GM18870 (cell line): ENCODE results near the gene ANKRD52.
A peak's percentile ranks its signal among the peaks of the same experiment; 100 is the strongest.

Source experiments
- ATAC-seq: cut with Tn5 transposase; IDR thresholded peaks from one replicate; pipeline ENCODE4 v1.9.1; 2021; ENCODE audit warnings: moderate library complexity; ENCODE audit not compliant: unreplicated experiment

ANKRD52 gene

DNA sequence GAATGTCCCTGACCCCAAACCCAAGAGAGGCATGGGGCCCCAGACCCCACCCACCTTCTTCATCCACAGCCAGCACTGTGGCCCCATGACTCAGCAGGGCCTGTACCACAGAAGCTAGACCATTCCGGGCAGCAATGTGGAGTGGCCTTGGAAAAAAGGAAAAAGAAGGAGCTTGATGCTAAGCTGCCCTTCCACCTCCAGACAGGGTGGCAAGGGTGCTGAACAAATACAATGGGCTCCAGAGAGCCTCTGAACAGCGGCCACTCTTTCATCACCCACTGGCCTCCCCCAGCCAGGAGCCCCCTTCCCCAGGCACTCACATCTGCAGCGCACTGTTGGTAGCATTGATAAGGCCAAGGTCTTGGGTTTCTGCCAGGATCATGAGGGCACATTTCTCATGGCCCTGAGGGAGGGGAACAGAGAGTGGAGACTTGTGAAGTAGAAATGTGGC lies 14.4 kb downstream of the ANKRD52 start:
- ATAC-seq, result no peak

DNA sequence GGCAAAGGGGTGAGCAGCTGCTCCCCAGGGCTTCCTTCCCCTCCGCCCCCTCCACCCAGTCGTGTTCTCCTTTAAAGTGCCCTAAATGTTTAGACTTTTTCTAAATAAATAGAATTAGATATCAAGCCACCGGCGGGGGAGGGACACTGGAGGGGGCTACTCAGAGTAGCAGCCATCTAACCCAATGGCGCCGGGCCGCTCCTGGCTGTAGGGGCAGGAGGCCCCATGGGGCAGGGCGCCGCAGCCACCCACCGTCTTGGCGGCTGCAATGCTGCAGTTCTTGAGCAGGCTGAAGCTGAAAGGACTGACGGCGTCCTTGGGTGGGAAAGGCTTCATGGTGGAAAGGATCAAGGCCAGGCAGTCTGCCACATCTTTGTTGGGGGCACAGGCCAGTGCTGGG lies 15.2 kb downstream of the ANKRD52 start:
- ATAC-seq, result no peak

DNA sequence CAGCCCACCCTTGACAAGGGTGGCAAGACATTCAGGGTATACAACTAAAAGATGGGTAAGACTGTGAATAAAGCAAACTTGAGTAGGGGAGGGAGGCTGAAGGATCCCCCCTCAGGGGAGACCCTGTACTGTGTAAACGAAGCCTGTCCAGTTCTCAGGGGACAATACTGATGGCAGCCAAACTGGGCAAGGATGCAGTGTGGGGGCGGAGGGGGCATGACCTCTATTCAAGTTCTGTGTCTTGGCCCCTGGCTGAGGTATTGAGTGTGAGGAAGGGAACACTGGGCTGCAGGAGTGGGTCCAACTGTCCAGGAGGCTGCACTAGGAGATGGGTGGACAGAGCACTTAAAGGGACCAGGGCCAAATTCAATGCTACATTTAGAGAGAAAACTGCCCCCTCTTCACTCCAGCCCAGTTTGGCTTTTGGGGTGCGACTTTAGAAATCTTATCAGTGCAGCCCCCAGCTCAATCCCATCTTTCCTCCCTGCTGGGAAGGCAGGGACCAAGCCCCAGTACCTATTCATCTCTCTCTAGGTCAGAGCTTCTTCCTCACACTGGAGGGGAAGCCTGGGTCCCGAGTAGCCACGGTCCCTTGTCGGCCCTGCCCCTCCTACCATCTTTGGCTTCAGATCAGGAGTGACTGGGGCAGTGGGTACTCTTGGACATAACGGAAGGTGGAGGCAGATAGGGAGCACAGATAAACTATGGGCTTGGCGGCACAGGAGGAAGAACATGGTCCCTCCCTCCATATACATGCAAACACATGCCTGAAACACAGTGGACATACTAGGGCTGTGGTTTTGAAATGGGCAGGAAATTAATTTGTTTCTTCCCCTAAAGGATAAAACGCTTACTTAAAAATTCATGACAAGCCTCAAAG lies 16.5 kb downstream of the ANKRD52 start:
- ATAC-seq, result no peak

DNA sequence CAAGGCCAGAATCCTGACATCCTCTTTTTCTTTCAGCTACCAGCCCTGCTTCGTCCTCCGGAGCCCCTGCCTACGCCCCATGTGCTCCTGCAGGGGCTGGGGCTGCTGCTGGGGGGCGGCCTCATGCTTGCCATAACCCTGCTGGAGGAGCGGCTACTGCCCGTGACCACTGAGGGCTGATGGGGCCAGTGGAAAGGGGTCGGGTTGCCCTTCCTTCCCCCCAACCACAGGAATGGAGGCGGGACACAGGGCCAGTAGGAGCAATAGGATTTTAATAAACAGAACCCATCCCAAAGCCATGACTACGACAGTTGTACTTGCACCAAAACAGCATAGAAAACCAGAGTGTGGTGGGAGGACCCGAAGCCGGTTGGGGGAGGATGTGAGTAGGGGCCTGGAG lies 20.6 kb downstream of the ANKRD52 start:
- no peak for ATAC-seq

DNA sequence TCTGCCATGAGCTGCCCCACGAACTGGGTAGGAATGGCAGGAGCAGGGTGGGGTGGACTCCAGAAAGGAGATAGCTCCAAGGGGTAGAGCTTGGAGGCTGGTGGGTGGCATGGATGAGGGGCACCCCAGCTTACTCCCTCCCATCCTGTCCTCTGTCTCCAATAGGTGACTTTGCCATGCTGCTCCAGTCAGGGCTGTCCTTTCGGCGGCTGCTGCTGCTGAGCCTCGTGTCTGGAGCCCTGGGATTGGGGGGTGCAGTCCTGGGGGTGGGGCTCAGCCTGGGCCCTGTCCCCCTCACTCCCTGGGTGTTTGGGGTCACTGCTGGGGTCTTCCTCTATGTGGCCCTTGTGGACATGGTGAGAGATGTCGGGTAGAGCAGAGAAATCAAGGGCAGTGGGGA lies 21.2 kb downstream of the ANKRD52 start:
- no peak for ATAC-seq

DNA sequence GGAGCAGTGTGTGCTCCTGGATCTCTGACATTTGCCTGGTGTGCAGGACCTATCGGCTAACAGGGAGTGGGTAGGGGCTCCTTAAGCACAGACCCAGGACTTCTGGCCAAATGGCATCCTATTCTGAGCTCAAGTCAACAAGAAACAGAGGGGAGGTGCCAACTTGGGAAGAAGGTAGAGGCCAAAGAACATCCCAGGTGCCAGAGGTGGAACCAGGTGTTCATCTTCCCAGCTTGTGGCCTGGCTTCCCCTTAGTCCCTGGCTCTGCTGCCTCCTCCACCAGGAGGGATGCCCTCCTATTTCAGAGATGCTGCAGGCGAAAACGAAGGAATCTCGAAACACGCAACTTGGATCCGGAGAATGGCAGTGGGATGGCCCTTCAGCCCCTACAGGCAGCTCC lies 22.1 kb downstream of the ANKRD52 start:
- ATAC-seq, result no peak

DNA sequence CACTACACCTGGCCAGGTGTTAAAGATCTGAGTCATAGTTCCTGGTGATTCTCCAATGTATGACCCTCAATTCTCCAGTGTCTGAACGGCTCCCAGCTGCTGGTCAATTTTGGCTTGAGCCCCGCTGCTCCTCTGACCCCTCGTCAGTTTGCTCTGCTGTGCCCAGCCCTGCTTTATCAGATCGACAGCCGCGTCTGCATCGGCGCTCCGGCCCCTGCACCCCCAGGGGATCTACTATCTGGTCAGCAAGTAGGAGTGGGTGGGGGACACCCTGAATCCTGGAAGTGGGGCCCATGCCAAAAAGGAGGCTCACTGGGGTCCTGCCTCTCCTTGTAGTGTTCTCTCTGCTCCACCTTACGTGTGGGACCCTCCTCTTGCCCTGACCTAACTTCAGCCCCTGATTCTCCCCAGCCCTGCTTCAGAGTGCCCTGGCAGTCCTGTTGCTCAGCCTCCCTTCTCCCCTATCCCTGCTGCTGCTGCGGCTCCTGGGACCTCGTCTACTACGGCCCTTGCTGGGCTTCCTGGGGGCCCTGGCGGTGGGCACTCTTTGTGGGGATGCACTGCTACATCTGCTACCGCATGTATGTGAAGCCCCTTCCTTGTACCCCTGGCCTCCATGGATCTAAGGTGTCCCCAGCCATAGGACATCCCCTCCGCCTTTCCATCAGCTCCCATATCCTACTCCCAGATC lies 23.3 kb downstream of the ANKRD52 start:
- ATAC-seq, result no peak

DNA sequence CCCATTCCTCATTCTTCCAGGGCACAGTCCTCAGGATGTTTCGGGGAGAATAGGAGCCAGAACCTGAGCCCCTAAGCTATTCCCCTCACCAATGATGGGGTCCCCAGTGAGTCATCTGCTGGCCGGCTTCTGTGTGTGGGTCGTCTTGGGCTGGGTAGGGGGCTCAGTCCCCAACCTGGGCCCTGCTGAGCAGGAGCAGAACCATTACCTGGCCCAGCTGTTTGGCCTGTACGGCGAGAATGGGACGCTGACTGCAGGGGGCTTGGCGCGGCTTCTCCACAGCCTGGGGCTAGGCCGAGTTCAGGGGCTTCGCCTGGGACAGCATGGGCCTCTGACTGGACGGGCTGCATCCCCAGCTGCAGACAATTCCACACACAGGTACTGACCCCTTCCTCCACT lies 27.0 kb downstream of the ANKRD52 start:
- ATAC-seq, result no peak

DNA sequence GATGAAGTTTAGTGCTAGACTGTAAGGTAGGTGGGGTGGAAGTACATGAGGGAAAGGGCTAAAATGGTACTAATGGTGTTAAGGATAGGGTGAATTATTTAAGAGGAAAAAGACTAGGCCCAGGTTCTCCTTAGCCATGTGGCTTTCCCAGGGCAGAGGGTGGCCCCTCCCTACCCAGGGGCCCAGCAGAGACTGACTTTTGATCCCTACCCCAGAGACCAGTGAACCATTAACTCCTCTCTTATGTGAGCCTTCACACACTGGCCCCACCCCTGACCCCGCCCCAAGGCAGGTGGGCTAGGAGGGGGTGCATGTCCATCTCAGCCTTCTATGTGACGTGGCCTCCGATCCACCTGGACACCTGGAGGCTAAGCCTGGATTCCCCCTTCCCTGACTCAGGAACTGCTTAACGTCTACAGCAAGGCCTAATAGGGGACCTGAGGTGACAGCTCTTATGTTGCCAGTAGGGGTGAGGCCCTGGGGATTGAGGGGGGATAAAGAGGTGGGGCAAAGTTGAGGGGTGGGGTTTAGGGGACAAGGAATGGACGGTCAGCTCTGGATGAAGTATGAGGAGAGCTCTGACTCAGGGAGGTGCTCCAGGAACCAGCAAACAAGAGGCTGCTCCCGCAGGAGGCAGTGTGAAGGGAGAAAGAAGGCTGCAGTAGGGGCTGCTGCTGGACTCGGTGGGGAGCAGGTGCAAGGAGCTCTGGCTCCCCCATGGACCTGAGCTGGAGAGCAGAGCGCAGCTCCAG lies 27.6 kb downstream of the ANKRD52 start:
- ATAC-seq, result no peak

DNA sequence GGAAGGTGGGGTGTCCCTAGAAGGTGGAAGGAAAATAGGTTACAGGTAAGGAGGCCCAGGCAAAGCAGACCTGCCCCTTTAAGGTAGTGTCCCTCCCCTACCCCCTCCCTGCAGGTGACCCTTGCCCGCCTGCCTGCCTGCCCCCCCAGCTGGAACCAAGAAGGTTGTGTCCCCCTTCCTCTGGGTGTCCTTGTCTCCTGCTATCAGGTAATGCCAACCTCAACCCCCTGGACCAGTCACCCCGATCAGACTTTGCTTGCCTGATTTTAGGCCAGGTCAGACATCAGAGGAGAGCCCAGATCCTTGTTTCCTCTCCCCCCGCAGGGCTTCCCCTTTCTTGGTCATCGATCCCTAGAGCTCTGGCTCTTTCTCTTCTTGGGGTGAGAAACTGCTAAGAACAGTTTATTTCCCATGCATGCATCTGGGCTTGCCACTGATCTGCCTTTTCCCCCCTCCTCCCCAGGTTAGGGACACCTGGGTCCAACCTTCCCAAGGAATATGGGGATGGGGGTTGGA lies 28.2 kb downstream of the ANKRD52 start, which contains the start of gene SLC39A5:
SLC39A5 (plus strand) TSS at position 136 of the 516 bp plus-strand sequence. CDS start 1,224 bp downstream, outside the sequence.
- no peak for ATAC-seq

DNA sequence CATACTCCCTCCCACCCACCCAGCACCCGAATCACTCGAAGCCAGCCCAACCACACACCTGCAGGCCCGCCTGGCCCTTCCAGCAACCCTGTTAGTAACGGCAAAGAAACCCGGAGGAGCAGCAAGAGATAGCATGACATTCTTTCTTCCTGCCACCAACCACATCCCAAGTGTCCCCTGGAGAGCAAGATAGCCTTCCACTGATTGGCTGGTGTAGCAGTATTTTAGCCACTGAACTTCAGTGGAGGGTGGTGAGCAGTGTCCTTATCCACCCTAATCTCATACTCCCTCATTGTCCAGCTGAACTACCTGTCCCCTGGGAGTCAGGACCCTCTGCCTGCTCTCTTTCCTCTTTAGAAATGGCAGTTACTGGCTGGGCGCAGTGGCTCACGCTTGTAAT lies 29.1 kb downstream of the ANKRD52 start:
- ATAC-seq, result no peak

DNA sequence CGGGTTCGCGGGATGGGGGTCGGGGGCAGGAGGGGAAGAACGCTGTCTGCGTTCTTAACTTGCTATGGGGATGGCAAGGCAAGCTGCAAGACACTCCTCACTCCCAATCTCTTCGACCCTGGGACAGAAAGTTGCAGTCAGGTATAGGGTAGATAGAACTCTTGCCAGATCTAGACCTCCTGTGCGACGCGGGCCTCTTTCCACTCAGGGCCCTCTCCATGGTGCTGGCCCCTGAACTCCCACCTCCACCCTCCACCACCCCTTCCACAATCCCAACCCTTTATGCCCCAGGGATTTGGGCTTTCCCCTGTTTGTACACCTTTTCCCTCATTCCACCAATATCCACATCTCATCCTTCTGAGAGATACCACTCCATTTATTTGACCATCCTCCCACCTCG lies 33.2 kb downstream of the ANKRD52 start:
- ATAC-seq, result no peak

DNA sequence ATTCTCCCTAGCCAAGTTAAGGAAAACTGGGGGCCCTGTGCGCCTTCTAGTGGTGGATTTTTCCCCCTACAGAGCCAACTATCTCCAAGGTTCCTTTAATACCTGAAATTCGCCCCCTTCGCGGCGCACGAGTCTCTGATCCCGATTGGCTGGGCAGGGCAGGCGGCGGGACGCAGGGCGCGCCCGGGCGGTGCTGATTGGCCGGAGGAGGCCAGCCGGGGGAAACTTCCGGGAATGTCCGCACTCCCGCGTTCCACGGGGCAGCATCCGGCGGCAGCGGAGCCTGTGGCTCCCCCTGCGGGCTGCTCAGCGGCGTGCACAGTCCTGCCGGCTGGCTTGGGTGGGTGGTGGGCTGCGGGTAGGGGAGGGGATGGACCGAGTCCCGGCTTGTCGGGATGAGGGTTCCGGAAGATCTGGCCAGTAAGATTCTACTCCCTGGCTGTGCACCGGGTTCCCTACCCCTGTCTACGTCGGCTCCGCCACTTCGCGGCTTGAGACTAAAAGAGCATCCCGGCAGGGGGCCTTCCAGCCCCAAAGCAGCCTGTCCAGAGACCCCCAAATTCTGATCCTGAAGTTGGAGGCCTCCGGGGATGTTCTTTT lies 34.0 kb downstream of the ANKRD52 start, which contains the start of gene NABP2:
NABP2 (plus strand) TSS at position 241 of the 600 bp plus-strand sequence. CDS start 515 bp downstream, outside the sequence.
- ATAC-seq, result peak; percentile 61

DNA sequence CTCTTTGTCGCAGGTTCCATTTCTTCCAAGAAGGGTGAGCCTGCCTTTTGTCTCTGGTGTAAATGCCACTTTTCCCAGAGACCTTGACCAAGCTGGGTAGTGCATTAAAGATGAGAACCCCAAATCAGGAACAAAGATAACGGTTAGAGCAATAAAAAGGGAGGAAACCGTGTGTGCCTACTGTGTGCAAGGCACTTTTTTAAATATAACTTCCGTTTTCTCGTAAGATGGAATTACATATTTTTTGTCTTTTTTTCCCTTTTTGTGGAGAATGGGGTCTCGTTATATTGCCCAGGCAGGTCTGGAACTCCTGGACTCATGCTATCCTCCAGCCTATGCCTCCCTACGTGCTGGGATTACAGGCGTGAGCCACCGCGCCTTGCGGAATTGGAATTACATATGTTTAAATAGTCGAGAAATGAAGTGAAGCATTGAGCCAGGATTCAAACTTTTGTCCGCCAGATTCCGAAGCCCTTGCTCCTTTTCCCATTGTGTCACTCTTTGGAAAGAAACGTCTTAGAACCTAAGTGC lies 34.5 kb downstream of the ANKRD52 start:
- ATAC-seq, result no peak

DNA sequence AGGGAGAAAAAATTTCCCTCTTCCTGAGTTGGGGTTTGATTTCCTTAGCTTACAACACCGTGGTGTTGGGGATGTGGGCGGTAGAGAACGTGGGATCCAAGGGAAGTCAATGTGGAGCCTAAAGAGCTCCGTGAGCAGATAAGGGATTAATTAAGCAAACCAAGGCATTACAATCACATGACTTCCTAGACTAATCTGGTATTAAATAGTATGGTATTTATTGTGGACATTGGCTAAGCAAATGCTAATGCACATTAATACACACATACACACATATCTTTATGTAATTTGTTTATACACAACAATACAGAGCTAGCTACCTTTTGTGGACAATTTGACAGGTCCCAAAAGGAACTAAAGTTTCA lies 35.7 kb downstream of the ANKRD52 start:
- no peak for ATAC-seq

DNA sequence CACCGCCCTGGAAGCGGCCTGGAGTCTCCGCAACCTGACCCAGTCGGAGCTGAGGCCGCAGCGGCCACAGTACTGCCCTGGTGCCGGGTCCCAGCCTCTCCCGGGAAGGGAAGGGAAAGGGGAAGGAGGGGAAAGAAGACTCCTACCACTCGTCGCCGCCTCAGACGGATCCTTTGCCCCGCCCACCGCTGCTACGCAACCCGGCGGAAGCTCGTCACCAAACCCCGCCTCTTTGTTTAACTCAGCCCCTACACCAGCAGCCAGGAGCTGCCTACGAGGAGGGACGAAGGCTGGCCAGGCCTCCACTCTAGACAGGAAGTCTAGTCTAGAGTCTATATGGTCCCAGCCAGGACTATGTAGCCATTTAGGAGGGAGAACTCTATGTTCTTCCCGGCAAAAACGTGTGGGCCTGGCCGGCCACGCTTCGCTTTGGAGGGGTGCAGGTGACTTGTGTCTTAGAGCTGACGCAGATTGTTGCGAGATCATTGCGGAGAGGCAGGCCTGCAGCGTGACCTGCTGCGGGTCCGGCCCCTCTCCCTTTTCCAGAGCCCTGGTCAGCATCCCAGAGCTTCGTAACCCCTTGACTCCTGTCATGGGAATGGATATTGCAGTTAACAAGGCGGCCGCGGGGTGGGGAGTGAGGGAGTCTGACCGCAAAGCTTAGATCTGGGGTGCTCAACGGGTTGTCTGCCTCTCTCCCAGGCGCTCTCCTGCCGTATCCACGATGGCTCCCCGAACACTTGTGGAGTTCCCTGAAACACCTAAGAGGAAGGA lies 36.2 kb downstream of the ANKRD52 start, which contains the start of gene RNF41:
RNF41 (minus strand) TSS at position 166 of the 774 bp plus-strand sequence. CDS start 7,875 bp downstream, outside the sequence.
- peak; percentile 71 for ATAC-seq

DNA sequence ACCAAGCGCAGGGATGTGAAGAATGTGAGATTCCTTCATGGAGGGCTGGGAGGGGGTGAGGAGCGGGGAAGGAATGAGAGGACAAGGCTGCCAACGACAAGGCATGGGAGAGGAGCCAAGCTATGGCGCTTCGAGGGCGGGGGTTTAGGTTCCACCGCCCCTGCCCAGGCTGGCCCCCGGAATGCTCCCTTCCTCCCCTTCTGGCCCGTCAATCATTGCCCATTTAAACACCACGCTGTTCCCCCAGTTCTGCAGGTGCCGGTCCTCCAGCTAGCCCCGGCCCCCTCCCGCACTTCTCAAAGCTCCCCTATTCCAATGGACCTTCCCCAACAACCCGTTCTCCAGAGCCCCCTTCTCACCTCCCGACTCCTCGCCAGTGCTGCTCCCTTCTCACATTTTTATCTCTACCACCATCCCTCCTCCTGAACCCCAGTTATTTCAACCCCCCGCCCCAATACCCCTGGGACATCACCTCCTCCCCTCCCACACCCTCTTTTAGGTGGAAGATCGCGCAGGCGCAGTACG lies 36.9 kb downstream of the ANKRD52 start:
- peak; percentile 18 for ATAC-seq

DNA sequence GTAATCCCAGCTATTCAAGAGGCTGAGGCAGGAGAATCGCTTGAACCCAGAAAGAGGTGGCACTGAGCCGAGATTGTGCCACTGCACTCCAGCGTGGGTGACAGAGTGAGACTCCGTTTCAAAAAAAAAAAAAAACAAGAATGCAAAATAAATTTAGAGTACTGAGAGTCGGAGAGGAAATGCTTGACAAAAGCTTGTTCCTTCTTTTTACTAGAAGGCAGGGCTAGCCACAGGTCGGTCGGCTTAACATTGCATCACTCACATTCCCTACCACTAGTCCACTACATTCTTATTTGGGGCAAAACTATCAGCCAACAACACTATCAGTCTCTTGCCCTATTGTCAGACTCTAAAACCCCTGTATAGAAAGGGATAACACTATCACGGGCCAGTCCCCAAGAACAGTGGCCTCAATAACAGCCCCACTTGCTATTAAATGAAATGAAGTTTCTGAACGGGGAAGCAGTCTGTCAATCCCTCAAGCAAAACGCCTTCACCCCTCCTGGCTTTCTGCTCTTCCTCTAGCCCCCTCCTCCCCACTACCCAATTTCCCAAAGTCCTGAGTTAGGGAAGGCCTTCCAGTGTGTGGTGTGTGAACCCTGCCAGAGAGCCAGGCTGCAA lies 37.5 kb downstream of the ANKRD52 start:
- ATAC-seq, result no peak

DNA sequence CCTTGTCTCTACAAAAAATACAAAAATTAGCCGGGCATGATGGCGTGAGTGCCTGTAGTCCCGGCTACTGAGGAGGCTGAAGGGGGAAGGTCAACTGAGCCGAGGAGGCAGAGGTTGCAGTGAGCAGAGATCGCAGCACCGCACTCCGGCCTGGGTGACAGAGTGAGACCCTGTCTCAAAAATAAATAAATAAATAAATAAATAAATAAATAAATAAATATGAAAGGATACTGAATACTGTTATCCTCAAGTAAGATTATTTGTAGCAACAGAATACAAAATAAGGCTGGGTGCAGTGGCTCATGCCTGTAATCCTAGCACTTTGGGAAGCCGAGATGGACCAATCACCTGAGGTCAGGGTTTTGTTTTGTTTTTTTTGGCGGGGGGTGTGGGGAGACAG lies 38.3 kb downstream of the ANKRD52 start:
- ATAC-seq, result no peak
